Activated B cell treated with CpG ODN at 0.5 μM for 24 hours (primary cell): Measurements from ENCODE around the gene SLC22A5. TPM values are rescaled to one million over a fixed set of nuclear protein-coding genes. Genes with fewer than 3 reads are reported as not detected.
"Not testable (repeated sequence)": the region's sequence is repeated elsewhere in the genome, so short reads cannot be mapped to it uniquely, and the experiment has no call there.

Source experiments
- ATAC-seq: fragments of 200-7000 bp; cut with Tn5 transposase; one replicate; pipeline ENCODE4 v1.10.0; 2021; ENCODE audit warnings: low read depth, mild to moderate bottlenecking, moderate library complexity
- CTCF ChIA-PET: fragments of 350-600 bp; sonication (Branson Sonifier 250); formaldehyde crosslinking; loops from one replicate; lab custom pipeline; 2021; ENCODE audit warnings: antibody characterized with exemption; lab: Charles Lee
- POLR2A ChIA-PET: fragments of 350-600 bp; sonication (Branson Sonifier 250); formaldehyde crosslinking; loops from one replicate; lab custom pipeline; 2021; ENCODE audit warnings: antibody characterized with exemption; lab: Charles Lee
- DNase-seq: peaks from one replicate; pipeline ENCODE4 v3.0.0; 2022
- H3K27ac Mint-ChIP-seq: one replicate; pipeline ENCODE4 v1.8.0; 2020; ENCODE audit warnings: mixed read lengths
- H3K27me3 Mint-ChIP-seq: one replicate; pipeline ENCODE4 v1.8.0; 2021; ENCODE audit warnings: mixed read lengths
- H3K36me3 Mint-ChIP-seq: one replicate; pipeline ENCODE4 v1.8.0; 2021; ENCODE audit warnings: low read depth, mixed read lengths
- H3K4me1 Mint-ChIP-seq: one replicate; pipeline ENCODE4 v1.8.0; 2021; ENCODE audit warnings: mixed read lengths
- H3K4me3 Mint-ChIP-seq: one replicate; pipeline ENCODE4 v1.8.0; 2020; ENCODE audit warnings: mild to moderate bottlenecking, mixed read lengths
- H3K9me3 Mint-ChIP-seq: one replicate; pipeline ENCODE4 v1.8.0; 2020; ENCODE audit warnings: mixed read lengths
- intact Hi-C: fragments of 100-400 bp; cut with micrococcal nuclease; formaldehyde crosslinking; loops from one replicate; pipeline ENCODE4 v1.15.1; 2024
- total RNA-seq: library from RNA; stranded (reverse); gene quantifications from 2 replicates; pipeline ENCODE4 v1.2.3, GENCODE V29; 2022
- TF ChIP-seq, protein P1 (sequence below): fragments of 200-600 bp; IDR thresholded peaks from one replicate; pipeline ENCODE4 v1.8.0; 2022; ENCODE audit warnings: antibody characterized with exemption, mild to moderate bottlenecking

SLC22A5 gene
- total RNA-seq, 1 donor from 2014 or later = 6.6 TPM

DNA sequence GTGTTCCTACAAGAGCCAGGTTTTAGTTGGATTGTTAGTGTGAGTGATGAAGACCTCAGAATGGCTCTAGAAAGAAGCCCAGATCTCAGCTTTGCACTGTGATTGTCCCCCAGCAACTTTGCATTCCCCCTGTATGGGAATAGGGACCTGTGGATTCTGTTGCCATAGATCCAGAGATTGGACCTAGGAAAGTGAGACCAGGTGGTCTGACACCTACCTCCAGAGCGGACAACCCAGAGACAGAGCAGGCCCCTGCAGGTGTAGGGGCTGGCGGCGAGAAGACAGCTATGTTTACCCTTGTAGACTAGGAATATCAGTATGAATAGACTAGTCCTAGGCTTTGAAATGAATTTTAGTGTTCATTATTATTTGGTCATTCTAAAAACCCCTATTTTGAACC, 67.4 kb downstream of the SLC22A5 start:
- H3K4me1 Mint-ChIP-seq = peaks cover 61% of the 10 kb centered on the region
- H3K4me3 Mint-ChIP-seq = no peak overlapping the region
- CTCF ChIA-PET = interaction anchor here (1.8 to 2.0 kb wide), 2 partner anchors 9 to 53 kb away, joined by 4 to 6 read pairs; partner anchors contain the start of gene IRF1
- H3K9me3 Mint-ChIP-seq = no peaks in the 10 kb centered on the region
- intact Hi-C loops = loop anchor here (1.0 to 2.0 kb wide), 4 partner anchors 9 to 40 kb away; no protein-coding TSS in a partner anchor
- TF ChIP-seq, protein P1, sequence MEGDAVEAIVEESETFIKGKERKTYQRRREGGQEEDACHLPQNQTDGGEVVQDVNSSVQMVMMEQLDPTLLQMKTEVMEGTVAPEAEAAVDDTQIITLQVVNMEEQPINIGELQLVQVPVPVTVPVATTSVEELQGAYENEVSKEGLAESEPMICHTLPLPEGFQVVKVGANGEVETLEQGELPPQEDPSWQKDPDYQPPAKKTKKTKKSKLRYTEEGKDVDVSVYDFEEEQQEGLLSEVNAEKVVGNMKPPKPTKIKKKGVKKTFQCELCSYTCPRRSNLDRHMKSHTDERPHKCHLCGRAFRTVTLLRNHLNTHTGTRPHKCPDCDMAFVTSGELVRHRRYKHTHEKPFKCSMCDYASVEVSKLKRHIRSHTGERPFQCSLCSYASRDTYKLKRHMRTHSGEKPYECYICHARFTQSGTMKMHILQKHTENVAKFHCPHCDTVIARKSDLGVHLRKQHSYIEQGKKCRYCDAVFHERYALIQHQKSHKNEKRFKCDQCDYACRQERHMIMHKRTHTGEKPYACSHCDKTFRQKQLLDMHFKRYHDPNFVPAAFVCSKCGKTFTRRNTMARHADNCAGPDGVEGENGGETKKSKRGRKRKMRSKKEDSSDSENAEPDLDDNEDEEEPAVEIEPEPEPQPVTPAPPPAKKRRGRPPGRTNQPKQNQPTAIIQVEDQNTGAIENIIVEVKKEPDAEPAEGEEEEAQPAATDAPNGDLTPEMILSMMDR = no peak
- ATAC-seq = no peak
- DNase-seq = no peak
- H3K36me3 Mint-ChIP-seq = peaks cover 30% of the 10 kb centered on the region
- H3K27me3 Mint-ChIP-seq = no peaks in the 10 kb centered on the region
- POLR2A ChIA-PET = interaction anchor here (0.8 to 6.1 kb wide), 9 partner anchors 11 to 59 kb away, joined by 3 to 39 read pairs (median 3); partner anchors contain the start of gene IRF1
- H3K27ac Mint-ChIP-seq = peak overlapping the region; percentile 74

DNA sequence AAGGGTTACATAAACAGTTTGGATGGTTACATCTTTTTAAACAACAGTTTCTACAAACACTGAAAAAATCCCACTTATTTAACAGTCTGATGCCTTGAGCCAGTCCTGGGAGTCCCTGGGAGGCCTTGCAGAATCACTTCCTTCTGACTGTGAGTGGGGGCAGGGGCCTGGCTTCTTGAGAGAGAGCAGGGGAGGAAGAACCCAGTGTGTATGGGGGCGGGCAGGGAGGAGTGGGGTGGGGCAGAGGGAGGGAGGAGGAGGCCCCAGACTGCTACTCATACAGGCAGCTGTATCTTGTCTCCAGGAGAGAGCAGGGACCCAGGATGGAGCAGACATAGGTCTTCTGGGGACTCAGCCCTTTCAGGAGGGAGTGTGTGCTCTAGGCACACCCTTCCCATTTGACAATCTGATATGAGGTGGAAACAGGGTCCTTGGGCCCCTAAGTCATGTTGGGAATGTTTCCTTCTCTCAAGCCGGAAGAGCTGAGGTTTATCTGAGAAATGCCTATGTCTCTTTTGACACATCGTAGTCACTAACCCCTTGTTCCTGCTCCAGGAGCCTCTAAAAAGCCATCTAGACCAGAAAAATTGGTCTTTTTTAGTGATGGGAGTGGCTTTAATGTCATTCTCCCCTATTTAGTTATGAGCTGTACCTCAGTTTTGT, 68.2 kb downstream of the SLC22A5 start:
- intact Hi-C loops = loop anchor here (1.0 to 2.0 kb wide), 4 partner anchors 9 to 40 kb away; no protein-coding TSS in a partner anchor
- ChIA-PET POLR2A (interaction anchor here (0.8 to 6.1 kb wide), 8 partner anchors 10 to 59 kb away, joined by 3 to 39 read pairs (median 8); partner anchors contain the start of gene IRF1), CTCF (interaction anchor here (0.9 to 1.8 kb wide), 4 partner anchors 9 to 63 kb away, joined by 3 to 4 read pairs (median 3); no protein-coding TSS in a partner anchor)
- Mint-ChIP-seq H3K27ac (peak overlapping the region; percentile 74), H3K27me3 (no peaks in the 10 kb centered on the region), H3K9me3 (no peaks in the 10 kb centered on the region), H3K36me3 (peaks cover 34% of the 10 kb centered on the region), H3K4me3 (peak overlapping the region; percentile 48), H3K4me1 (peaks cover 60% of the 10 kb centered on the region)
- no peak for DNase-seq
- ATAC-seq = peak; percentile 96
- TF ChIP-seq, protein P1 = no peak

DNA sequence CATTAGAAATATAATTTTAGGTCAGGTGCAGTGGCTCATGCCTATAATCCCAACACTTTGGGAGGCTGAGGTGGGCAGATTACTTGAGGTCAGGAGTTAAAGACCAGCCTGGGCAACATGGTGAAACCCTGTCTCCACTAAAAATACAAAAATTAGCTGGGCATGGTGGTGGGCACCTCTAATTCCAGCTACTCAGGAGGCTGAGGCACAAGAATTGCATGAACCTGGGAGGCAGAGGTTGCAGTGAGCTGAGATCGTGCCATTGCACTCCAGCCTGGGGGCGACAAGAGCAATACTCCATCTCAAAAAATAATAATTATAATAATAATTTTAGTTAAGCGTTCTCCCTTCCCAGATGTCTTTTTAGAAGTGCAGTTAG, 68.7 kb downstream of the SLC22A5 start:
- intact Hi-C loops, ATAC-seq, H3K9me3 Mint-ChIP-seq, H3K4me3 Mint-ChIP-seq, DNase-seq, H3K27me3 Mint-ChIP-seq: not testable (repeated sequence)
- ChIA-PET POLR2A (interaction anchor here (1.0 to 6.1 kb wide), 7 partner anchors 9 to 52 kb away, joined by 3 to 39 read pairs (median 7); partner anchors contain the start of gene IRF1), CTCF (interaction anchor here (0.9 to 1.8 kb wide), 5 partner anchors 9 to 63 kb away, joined by 3 to 6 read pairs (median 3); no protein-coding TSS in a partner anchor)
- Mint-ChIP-seq H3K36me3 (peaks cover 29% of the 10 kb centered on the region), H3K4me1 (peaks cover 60% of the 10 kb centered on the region), H3K27ac (peak overlapping the region; percentile 74)

DNA sequence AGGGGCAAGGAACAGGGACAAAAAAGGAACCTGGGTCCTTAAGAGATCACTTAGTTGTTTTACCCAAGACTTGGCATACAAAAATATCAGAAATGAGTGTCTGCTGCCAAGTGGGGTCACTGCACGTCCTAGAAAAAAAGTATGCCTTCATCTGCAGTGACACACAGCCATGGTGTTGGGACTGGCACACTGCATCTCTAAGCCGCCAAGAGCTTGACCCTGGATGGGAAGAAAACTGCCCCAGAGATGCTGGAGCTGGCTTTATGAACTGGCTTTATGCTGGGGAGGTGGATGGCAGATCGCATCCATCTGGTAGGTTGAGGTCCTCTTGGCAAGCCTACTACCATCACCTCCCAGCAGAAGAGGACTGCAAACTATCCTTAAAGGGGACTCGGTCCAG, 69.4 kb downstream of the SLC22A5 start:
- TF ChIP-seq, protein P1 = no peak
- DNase-seq = no peak
- peaks cover 60% of the 10 kb centered on the region for H3K4me1 Mint-ChIP-seq
- no peak for ATAC-seq
- peaks cover 29% of the 10 kb centered on the region for H3K36me3 Mint-ChIP-seq
- ChIA-PET POLR2A (interaction anchor here (0.8 to 6.1 kb wide), 6 partner anchors 13 to 51 kb away, joined by 3 to 39 read pairs (median 6); partner anchors contain the start of gene IRF1), CTCF (interaction anchor here (1.1 to 1.4 kb wide), 3 partner anchors 8 to 51 kb away, joined by 3 to 6 read pairs (median 3); no protein-coding TSS in a partner anchor)
- no peaks in the 10 kb centered on the region for H3K27me3 Mint-ChIP-seq
- H3K27ac Mint-ChIP-seq = peak overlapping the region; percentile 35
- no peaks in the 10 kb centered on the region for H3K9me3 Mint-ChIP-seq
- no peak overlapping the region for H3K4me3 Mint-ChIP-seq
- intact Hi-C loops = no loop called here

DNA sequence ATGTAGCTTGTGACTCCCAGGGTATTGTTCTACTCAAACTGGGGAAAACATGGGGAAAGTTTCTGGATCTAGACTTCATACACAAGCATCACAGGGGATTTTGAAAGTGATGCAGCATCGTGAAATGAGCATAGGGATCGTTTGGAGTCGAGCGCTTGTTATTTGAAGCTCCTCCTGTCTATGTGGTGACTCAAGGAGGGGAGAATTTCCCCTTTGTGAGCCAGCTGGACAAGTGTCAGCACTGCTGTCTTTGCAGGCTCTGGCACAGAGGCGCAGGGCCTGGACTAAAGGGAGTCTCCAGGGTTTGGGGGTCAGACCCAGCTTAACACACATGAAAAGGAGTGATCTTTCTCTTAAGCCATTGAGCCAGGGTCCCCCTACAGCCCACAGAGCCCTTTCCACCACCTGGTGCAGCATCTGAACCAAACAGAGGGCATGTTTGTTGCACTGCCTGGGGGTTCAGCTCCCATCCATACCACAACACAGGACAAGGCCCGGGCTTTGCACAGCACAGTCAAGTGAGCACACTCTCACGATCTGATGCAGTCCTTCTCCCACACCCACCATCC, 70.1 kb downstream of the SLC22A5 start:
- TF ChIP-seq, protein P1 = no peak
- Mint-ChIP-seq H3K27me3 (no peaks in the 10 kb centered on the region), H3K36me3 (peaks cover 29% of the 10 kb centered on the region), H3K9me3 (no peaks in the 10 kb centered on the region), H3K4me1 (peaks cover 60% of the 10 kb centered on the region), H3K4me3 (no peak overlapping the region), H3K27ac (no peak overlapping the region)
- ATAC-seq (no peak), DNase-seq (no peak)
- ChIA-PET CTCF (interaction anchor here (0.8 to 1.4 kb wide), 3 partner anchors 13 to 86 kb away, joined by 3 to 6 read pairs (median 3); no protein-coding TSS in a partner anchor), POLR2A (interaction anchor here (0.8 to 6.1 kb wide), 5 partner anchors 13 to 51 kb away, joined by 3 to 39 read pairs (median 4); partner anchors contain the start of gene IRF1)
- intact Hi-C loops = no loop called here
